Coronary artery (tissue), 2 donors: ENCODE data around the gene OLFM3.

Experiments
- DNase-seq: peaks from one replicate; pipeline ENCODE4 v3.0.0-alpha.2; 2017; ENCODE audit warnings: low spot score
- H3K27ac ChIP-seq, 2 donors: fragments of 200-600 bp; sonication (generic); one replicate each; pipeline ENCODE4 v1.5.1; 2016 to 2019
- H3K4me3 ChIP-seq: fragments of 200-600 bp; sonication (generic); 2 replicates; pipeline ENCODE4 v1.5.1; 2016; ENCODE audit warnings: mild to moderate bottlenecking, moderate library complexity
- CTCF ChIP-seq: fragments of 200-600 bp; sonication (generic); IDR thresholded peaks from one replicate; pipeline ENCODE4 v1.5.1; 2019; ENCODE audit warnings: antibody characterized with exemption

OLFM3 gene

DNA sequence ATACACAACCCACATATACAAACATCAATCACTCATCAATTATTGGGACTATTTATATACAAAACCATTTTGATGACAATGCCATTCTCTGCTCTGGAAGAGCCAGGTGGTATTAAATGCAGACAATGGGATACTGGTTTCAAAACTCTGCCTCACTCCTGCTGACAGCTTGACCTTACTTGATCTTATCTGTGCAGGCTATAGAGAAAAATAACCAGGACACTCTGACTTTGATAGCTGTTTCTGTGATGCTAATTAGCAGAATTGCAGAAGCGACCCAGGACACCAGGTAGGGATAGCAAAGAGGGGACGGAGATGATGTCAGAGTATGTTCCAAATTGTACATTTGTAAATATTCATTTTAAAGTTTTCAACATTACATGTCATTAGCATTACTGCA is 89.5 kb downstream of the OLFM3 start:
- no peak overlapping the region for H3K27ac ChIP-seq
- no peak for TF ChIP-seq CTCF
- no peak overlapping the region for H3K4me3 ChIP-seq
- no peak for DNase-seq

DNA sequence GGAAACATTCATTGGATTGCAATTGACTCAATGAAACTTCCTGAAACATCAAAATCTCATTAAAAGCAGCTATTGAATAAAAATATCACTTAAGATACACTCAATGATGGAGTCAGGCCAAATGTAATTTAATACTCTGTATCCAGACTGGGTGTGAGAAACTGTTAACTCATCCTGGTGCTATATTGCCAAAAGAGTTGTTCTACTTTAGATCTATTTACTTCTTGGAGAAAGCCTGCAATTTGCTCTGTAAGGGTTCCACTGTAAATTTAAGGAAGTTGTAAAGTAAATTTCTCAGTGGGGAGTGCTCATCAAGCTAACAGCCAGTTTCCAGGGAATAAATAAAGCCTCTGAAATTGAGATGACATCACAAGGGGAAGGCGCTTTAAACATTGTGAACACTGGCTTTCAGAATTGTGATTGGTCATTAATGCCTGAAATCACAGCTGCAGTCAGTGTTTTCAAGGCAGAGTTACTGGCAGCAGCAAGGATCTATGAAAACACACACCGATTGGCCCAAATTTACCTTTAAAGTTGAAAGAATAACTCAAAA is 91.4 kb downstream of the OLFM3 start:
- no peak for TF ChIP-seq CTCF

GRCh38 chr1:101902199-101902598 is 94.5 kb downstream of the OLFM3 start:
- no peak for TF ChIP-seq CTCF
- Histone ChIP-seq H3K4me3 (no peak overlapping the region), H3K27ac (no peak overlapping the region)
- DNase-seq, result no peak

More for the DNA sequence above, 91.4 kb downstream of the OLFM3 start:
- Histone ChIP-seq H3K4me3 (no peak overlapping the region), H3K27ac (no peak overlapping the region)
- no peak for DNase-seq

- no peak overlapping the region for H3K27ac ChIP-seq
- no peak for DNase-seq
- TF ChIP-seq CTCF, result no peak
- no peak overlapping the region for H3K4me3 ChIP-seq
These were observed 98.6 kb downstream of the OLFM3 start for GRCh38 chr1:101898137-101898536.

GRCh38 chr1:101884621-101885020 is 112.1 kb downstream of the OLFM3 start:
- Histone ChIP-seq H3K27ac (no peak overlapping the region), H3K4me3 (no peak overlapping the region)
- no peak for DNase-seq
- no peak for TF ChIP-seq CTCF

- H3K27ac ChIP-seq, result no peak overlapping the region
- TF ChIP-seq CTCF, result no peak
- DNase-seq, result no peak
- no peak overlapping the region for H3K4me3 ChIP-seq
These were observed 120.8 kb downstream of the OLFM3 start for GRCh38 chr1:101875891-101876290.

DNA sequence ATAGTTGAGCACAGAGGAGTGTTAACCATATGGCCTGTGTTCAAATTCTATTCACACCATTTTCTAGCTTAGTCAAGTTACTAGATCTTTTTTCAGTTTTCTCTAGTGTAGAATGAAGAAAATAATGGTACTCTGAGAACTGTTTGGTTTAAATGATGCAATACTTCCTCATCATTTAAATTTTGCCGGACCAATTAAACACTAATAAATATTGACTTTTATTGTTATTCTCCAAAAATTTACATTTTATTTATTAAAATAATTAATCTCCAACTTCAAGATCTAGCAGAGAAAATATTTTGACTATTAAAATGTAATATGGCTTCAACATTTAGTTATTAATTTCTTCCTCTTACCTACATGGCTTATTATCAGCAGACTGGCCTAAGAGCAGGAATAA is 123.1 kb downstream of the OLFM3 start:
- H3K27ac ChIP-seq, result no peak overlapping the region
- TF ChIP-seq CTCF, result no peak
- H3K4me3 ChIP-seq, result no peak overlapping the region
- no peak for DNase-seq
